ENCODE results near the gene CARD19. TPM values are rescaled to one million over a fixed set of nuclear protein-coding genes. Genes with fewer than 3 reads are reported as not detected.

The CARD19 gene, protein sequence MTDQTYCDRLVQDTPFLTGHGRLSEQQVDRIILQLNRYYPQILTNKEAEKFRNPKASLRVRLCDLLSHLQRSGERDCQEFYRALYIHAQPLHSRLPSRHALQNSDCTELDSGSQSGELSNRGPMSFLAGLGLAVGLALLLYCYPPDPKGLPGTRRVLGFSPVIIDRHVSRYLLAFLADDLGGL
- 44.6 to 60.6 TPM (median 56.6 TPM) in 5 replicates for total RNA-seq (2022; extraction: Qiagen RNA extraction)

GRCh38 chr9:93096131-93096802 lies at the start of gene CARD19:
TSS of gene CARD19 (plus strand) at chr9:93096217. CDS start at chr9:93096346, 129 bp downstream.

DNA sequence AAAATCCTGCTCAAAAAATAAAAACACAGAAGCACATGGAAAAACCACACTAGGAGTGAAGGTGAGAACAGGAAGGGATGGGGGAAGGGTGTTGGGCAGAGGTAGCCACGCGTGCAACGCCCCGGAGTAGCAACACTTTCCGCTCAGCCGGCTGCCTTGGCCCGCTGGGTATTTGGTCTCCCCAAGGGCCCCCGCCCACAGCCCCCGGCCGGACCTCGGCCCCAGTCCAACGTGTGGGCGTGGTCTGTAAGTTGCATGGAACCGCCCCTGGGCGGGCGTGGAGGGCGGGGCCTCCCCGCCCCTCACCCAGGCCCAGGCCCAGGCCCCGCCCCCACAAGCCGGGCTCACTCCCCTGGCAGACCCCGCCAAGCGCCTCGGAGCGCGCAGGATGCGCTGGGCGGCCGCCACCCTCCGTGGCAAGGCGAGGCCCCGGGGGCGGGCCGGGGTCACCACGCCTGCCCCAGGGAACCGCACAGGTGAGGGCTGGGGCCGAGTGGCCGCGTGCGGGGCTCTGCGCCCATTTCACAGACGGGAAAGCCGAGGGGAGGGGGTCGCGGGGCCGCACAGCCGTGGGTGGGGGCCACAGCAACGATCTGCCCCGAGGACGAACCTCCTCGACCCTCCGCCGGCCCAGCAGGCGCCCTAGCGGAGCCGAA lies 37.5 kb upstream of the CARD19 start, which contains the start of gene SUSD3:
SUSD3 (plus strand) TSS at position 347 of the 656 bp plus-strand sequence; CDS start at position 389, 42 bp downstream.

GRCh38 chr9:93134015-93134739 lies 38.2 kb downstream of the CARD19 start, which contains the start of gene NINJ1:
TSS of gene NINJ1 (minus strand) at chr9:93134251. CDS start at chr9:93134217, 34 bp downstream.

Other genes starting within 250 kb of the CARD19 start
- gene ZNF484, start 218.2 kb upstream of the CARD19 start, total RNA-seq (2022; extraction: Qiagen RNA extraction), result 2.1 to 2.9 TPM (median 2.5 TPM) in 5 replicates
- gene FGD3, start 148.7 kb upstream of the CARD19 start, total RNA-seq (2022; extraction: Qiagen RNA extraction), result 0.15 to 0.21 TPM (median 0.15 TPM) in 5 replicates
- gene SUSD3, start 37.5 kb upstream of the CARD19 start, total RNA-seq (2022; extraction: Qiagen RNA extraction), result 0.53 to 1.6 TPM (median 1.1 TPM) in 5 replicates
- gene NINJ1, start 38.0 kb downstream of the CARD19 start, total RNA-seq (2022; extraction: Qiagen RNA extraction), result 70.1 to 98.2 TPM (median 81.2 TPM) in 5 replicates
- 4.6 to 7.9 TPM (median 6.8 TPM) in 5 replicates for gene WNK2, start 87.9 kb downstream of the CARD19 start, total RNA-seq (2022; extraction: Qiagen RNA extraction)

Measured in A549 treated with dexamethasone at 1 μM for 4 hours (cell line).